Muscle of leg (tissue), 16 donors: Measurements from ENCODE around the gene COX6A2. TPM values are rescaled to one million over a fixed set of nuclear protein-coding genes. Genes with fewer than 3 reads are reported as not detected.

Source experiments
- DNase-seq: peaks from one replicate; pipeline ENCODE4 v3.0.0; 2013
- H3K27ac ChIP-seq: one replicate; pipeline ENCODE4 v1.5.1; 2013; ENCODE audit warnings: mild to moderate bottlenecking, low read length, control low read depth
- H3K27me3 ChIP-seq: one replicate; pipeline ENCODE4 v1.6.1; 2013; ENCODE audit warnings: low read length; ENCODE audit not compliant: control insufficient read depth, insufficient read depth
- H3K36me3 ChIP-seq: one replicate; pipeline ENCODE4 v1.6.1; 2013; ENCODE audit warnings: low read length; ENCODE audit not compliant: control insufficient read depth, insufficient read depth
- H3K4me1 ChIP-seq: one replicate; pipeline ENCODE4 v1.6.1; 2013; ENCODE audit warnings: low read length; ENCODE audit not compliant: control insufficient read depth, insufficient read depth
- H3K4me3 ChIP-seq: one replicate; pipeline ENCODE4 v1.5.1; 2013; ENCODE audit warnings: low read length, control low read depth
- H3K9me3 ChIP-seq: replicated peaks from 2 replicates; pipeline ENCODE4 v1.6.1; 2013; ENCODE audit warnings: low read depth, low read length; ENCODE audit not compliant: control insufficient read depth
- WGBS: methylation state at CpG from one replicate; pipeline ENCODE4 v1.1.5; 2013; ENCODE audit warnings: missing lambda C conversion rate; ENCODE audit not compliant: insufficient coverage; 5-methylcytosine and 5-hydroxymethylcytosine counted together
- long read RNA-seq, 11 donors: transcript quantifications; one replicate each; lab custom pipeline, GENCODE V29; 2026
- polyA plus RNA-seq, 8 donors: library from polyadenylated mRNA; unstranded; fragments of 120-200 nt; gene quantifications; one replicate each; pipeline versions ENCODE4 v1.2.1 to v1.2.3, GENCODE V29; 2013; ENCODE audit warnings: inconsistent platforms in 1 of 8, low replicate concordance in 1 of 8; ENCODE audit not compliant: insufficient read length in 8 of 8, insufficient read depth in 1 of 8
- total RNA-seq: library from RNA; stranded (reverse); fragments of 120-200 nt; gene quantifications from one replicate; pipeline ENCODE4 v1.2.4, GENCODE V29; 2013

Gene COX6A2
- total RNA-seq (131 TPM), polyA plus RNA-seq (100 to 1,000 TPM; 174 to 387 (median 282) TPM)
- long read RNA-seq, donor 1, transcript COX6A2-201 (3 exons, 440 nt), result major isoform, 97 of 117 reads
- long read RNA-seq, donor 1, transcript COX6A2-202 (2 exons, 353 nt), result minor isoform, 20 of 117 reads
- long read RNA-seq, donor 1, partial matches to known transcripts, result 0 of 117 reads
- long read RNA-seq, donor 1, other reads (novel, unspliced or antisense), result 0 of 117 reads
- long read RNA-seq, donor 2, transcript COX6A2-201 (3 exons, 440 nt), result major isoform, 26 of 33 reads
- long read RNA-seq, donor 2, transcript COX6A2-202 (2 exons, 353 nt), result minor isoform, 7 of 33 reads
- long read RNA-seq, donor 2, partial matches to known transcripts, result 0 of 33 reads
- long read RNA-seq, donor 2, other reads (novel, unspliced or antisense), result 0 of 33 reads
- long read RNA-seq, donor 3, transcript COX6A2-201 (3 exons, 440 nt), result major isoform, 199 of 208 reads
- long read RNA-seq, donor 3, transcript COX6A2-202 (2 exons, 353 nt), result minor isoform, 9 of 208 reads
- long read RNA-seq, donor 3, partial matches to known transcripts, result 0 of 208 reads
- long read RNA-seq, donor 3, other reads (novel, unspliced or antisense), result 0 of 208 reads
- long read RNA-seq, donor 4, transcript COX6A2-201 (3 exons, 440 nt), result major isoform, 173 of 206 reads
- long read RNA-seq, donor 4, transcript COX6A2-202 (2 exons, 353 nt), result minor isoform, 25 of 206 reads
- long read RNA-seq, donor 4, partial matches to known transcripts, result 8 of 206 reads
- long read RNA-seq, donor 4, other reads (novel, unspliced or antisense), result 0 of 206 reads
- long read RNA-seq, donor 5, transcript COX6A2-202 (2 exons, 353 nt), result minor isoform, 42 of 451 reads
- long read RNA-seq, donor 5, transcript COX6A2-201 (3 exons, 440 nt), result major isoform, 392 of 451 reads
- long read RNA-seq, donor 5, partial matches to known transcripts, result 17 of 451 reads
- long read RNA-seq, donor 5, other reads (novel, unspliced or antisense), result 0 of 451 reads
- long read RNA-seq, donor 6, transcript COX6A2-201 (3 exons, 440 nt), result major isoform, 378 of 434 reads
- long read RNA-seq, donor 6, transcript COX6A2-202 (2 exons, 353 nt), result minor isoform, 30 of 434 reads
- long read RNA-seq, donor 6, partial matches to known transcripts, result 26 of 434 reads
- long read RNA-seq, donor 6, other reads (novel, unspliced or antisense), result 0 of 434 reads
- long read RNA-seq, donor 7, transcript COX6A2-201 (3 exons, 440 nt), result major isoform, 271 of 327 reads
- long read RNA-seq, donor 7, transcript COX6A2-202 (2 exons, 353 nt), result minor isoform, 34 of 327 reads
- long read RNA-seq, donor 7, partial matches to known transcripts, result 22 of 327 reads
- long read RNA-seq, donor 7, other reads (novel, unspliced or antisense), result 0 of 327 reads
- long read RNA-seq, donor 8, transcript COX6A2-201 (3 exons, 440 nt), result major isoform, 197 of 238 reads
- long read RNA-seq, donor 8, transcript COX6A2-202 (2 exons, 353 nt), result minor isoform, 35 of 238 reads
- long read RNA-seq, donor 8, partial matches to known transcripts, result 6 of 238 reads
- long read RNA-seq, donor 8, other reads (novel, unspliced or antisense), result 0 of 238 reads
- long read RNA-seq, donor 9, transcript COX6A2-201 (3 exons, 440 nt), result major isoform, 294 of 343 reads
- long read RNA-seq, donor 9, transcript COX6A2-202 (2 exons, 353 nt), result minor isoform, 26 of 343 reads
- long read RNA-seq, donor 9, partial matches to known transcripts, result 23 of 343 reads
- long read RNA-seq, donor 9, other reads (novel, unspliced or antisense), result 0 of 343 reads
- long read RNA-seq, donor 10, transcript COX6A2-201 (3 exons, 440 nt), result major isoform, 290 of 382 reads
- long read RNA-seq, donor 10, transcript COX6A2-202 (2 exons, 353 nt), result minor isoform, 65 of 382 reads
- long read RNA-seq, donor 10, partial matches to known transcripts, result 27 of 382 reads
- long read RNA-seq, donor 10, other reads (novel, unspliced or antisense), result 0 of 382 reads
- long read RNA-seq, donor 11, transcript COX6A2-202 (2 exons, 353 nt), result minor isoform, 28 of 351 reads
- long read RNA-seq, donor 11, transcript COX6A2-201 (3 exons, 440 nt), result major isoform, 306 of 351 reads
- long read RNA-seq, donor 11, partial matches to known transcripts, result 17 of 351 reads
- long read RNA-seq, donor 11, other reads (novel, unspliced or antisense), result 0 of 351 reads

GRCh38 chr16:31428279-31428597, at the start of gene COX6A2:
Gene COX6A2, minus strand, starts transcription at chr16:31428360. Its CDS starts 35 bp downstream, at chr16:31428325.
- peak within 1 kb of the TSS; percentile 47 for H3K4me3 ChIP-seq
- DNase-seq, result peak; percentile 78
- peak within 1 kb of the TSS; percentile 88 for H3K27ac ChIP-seq
- H3K4me1 ChIP-seq, result peaks cover 24% of the 10 kb centered on the region
- H3K9me3 ChIP-seq, result no peaks in the 10 kb centered on the region
- H3K36me3 ChIP-seq, result peaks cover 6% of the 10 kb centered on the region
- 20% methylated on average over 3 of the region's 7 CpGs for WGBS
- H3K27me3 ChIP-seq, result peaks cover 8% of the 10 kb centered on the region

GRCh38 chr16:31477220-31478216, 49.4 kb upstream of the COX6A2 start:
- WGBS, result 51% methylated on average over 54 of the region's 67 CpGs
- H3K4me1 ChIP-seq, result peaks cover 47% of the 10 kb centered on the region
- peak overlapping the region; percentile 15 for H3K4me3 ChIP-seq
- no peaks in the 10 kb centered on the region for H3K9me3 ChIP-seq
- H3K27me3 ChIP-seq, result no peaks in the 10 kb centered on the region
- no peak for DNase-seq
- peaks cover 58% of the 10 kb centered on the region for H3K36me3 ChIP-seq
- no peak overlapping the region for H3K27ac ChIP-seq

- WGBS, result 38% methylated on average over 52 of the region's 68 CpGs
- H3K4me3 ChIP-seq, result peak overlapping the region; percentile 17
- H3K4me1 ChIP-seq, result peaks cover 50% of the 10 kb centered on the region
- H3K36me3 ChIP-seq, result peaks cover 58% of the 10 kb centered on the region
- no peaks in the 10 kb centered on the region for H3K27me3 ChIP-seq
- peak; percentile 72 for DNase-seq
- H3K9me3 ChIP-seq, result no peaks in the 10 kb centered on the region
- H3K27ac ChIP-seq, result peak overlapping the region; percentile 77
Measured at GRCh38 chr16:31476303-31477219, 48.4 kb upstream of the COX6A2 start.

GRCh38 chr16:31475946-31476302, 47.8 kb upstream of the COX6A2 start:
- Histone ChIP-seq H3K4me1 (peaks cover 52% of the 10 kb centered on the region), H3K27ac (no peak overlapping the region), H3K9me3 (no peaks in the 10 kb centered on the region), H3K27me3 (no peaks in the 10 kb centered on the region), H3K36me3 (peaks cover 58% of the 10 kb centered on the region), H3K4me3 (no peak overlapping the region)
- 69% methylated on average over 24 of the region's 26 CpGs for WGBS
- DNase-seq, result no peak

- H3K36me3 ChIP-seq, result peaks cover 58% of the 10 kb centered on the region
- WGBS, result 89% methylated on average over 3 of the region's 12 CpGs
- H3K27ac ChIP-seq, result no peak overlapping the region
Measured at GRCh38 chr16:31474773-31475738, 46.9 kb upstream of the COX6A2 start.

GRCh38 chr16:31474173-31474714, 46.1 kb upstream of the COX6A2 start:
- Histone ChIP-seq H3K4me3 (no peak overlapping the region), H3K27me3 (no peaks in the 10 kb centered on the region), H3K27ac (no peak overlapping the region), H3K36me3 (peaks cover 56% of the 10 kb centered on the region), H3K9me3 (no peaks in the 10 kb centered on the region), H3K4me1 (peaks cover 47% of the 10 kb centered on the region)
- 66% methylated on average over 9 of the region's 12 CpGs for WGBS
- peak; percentile 62 for DNase-seq

More at GRCh38 chr16:31474773-31475738, 46.9 kb upstream of the COX6A2 start:
- H3K9me3 ChIP-seq, result no peaks in the 10 kb centered on the region
- H3K4me1 ChIP-seq, result peaks cover 47% of the 10 kb centered on the region
- H3K27me3 ChIP-seq, result no peaks in the 10 kb centered on the region
- DNase-seq, result no peak
- no peak overlapping the region for H3K4me3 ChIP-seq
